HUDEP-2 (cell line): ENCODE results near the gene SCYL1.
"Not testable (repeated sequence)": the region's sequence is repeated elsewhere in the genome, so short reads cannot be mapped to it uniquely, and the experiment has no call there.

Experiments
- DNase-seq, 76 experiments: peaks; one replicate each; lab custom pipeline; 2025; ENCODE audit not compliant: unreplicated experiment in 76 of 76; lab: John Stamatoyannopoulos, UW

Gene SCYL1

DNA sequence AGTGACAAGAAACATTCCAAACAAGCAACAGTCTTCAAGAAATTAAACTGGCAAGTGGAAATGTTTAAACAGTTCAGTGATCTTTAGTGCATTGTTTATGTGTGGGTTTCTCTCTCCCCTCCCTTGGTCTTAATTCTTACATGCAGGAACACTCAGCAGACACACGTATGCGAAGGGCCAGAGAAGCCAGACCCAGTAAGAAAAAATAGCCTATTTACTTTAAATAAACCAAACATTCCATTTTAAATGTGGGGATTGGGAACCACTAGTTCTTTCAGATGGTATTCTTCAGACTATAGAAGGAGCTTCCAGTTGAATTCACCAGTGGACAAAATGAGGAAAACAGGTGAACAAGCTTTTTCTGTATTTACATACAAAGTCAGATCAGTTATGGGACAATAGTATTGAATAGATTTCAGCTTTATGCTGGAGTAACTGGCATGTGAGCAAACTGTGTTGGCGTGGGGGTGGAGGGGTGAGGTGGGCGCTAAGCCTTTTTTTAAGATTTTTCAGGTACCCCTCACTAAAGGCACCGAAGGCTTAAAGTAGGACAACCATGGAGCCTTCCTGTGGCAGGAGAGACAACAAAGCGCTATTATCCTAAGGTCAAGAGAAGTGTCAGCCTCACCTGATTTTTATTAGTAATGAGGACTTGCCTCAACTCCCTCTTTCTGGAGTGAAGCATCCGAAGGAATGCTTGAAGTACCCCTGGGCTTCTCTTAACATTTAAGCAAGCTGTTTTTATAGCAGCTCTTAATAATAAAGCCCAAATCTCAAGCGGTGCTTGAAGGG, 20.0 kb upstream of the SCYL1 start:
- DNase-seq, result peak in 4 of 76 experiments; percentile 27 to 39 (median 34)

- peak in 8 of 76 experiments; percentile 27 to 43 (median 33) for DNase-seq
These were observed 19.2 kb upstream of the SCYL1 start for GRCh38 chr11:65505466-65506289.

- peak in 4 of 76 experiments; percentile 27 to 60 (median 43) for DNase-seq
These were observed 18.6 kb upstream of the SCYL1 start for GRCh38 chr11:65506290-65506771.

GRCh38 chr11:65506772-65507505, 17.9 kb upstream of the SCYL1 start:
- peak in 63 of 76 experiments; percentile 26 to 93 (median 66) for DNase-seq

DNA sequence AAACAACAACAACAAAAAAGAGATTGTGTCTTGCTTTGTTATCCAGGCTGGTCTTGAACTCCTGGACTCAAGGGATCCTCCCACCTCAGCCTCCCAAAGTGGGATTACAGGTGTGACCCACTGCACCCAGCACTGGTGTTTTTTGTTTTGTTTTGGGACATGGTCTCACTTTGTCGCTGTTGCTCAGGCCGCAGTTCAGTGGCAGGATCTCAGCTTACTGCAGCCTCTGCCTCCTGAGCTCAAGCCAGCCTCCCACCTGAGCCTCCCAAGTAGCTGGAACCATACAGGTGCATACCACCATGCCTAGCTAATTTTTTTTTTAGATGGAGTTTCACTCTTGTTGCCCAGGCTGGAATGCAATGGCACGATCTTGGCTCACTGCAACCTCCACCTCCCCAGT, 12.6 kb upstream of the SCYL1 start:
- DNase-seq, result not testable (repeated sequence)

- DNase-seq, result no peak
These were observed 8.5 kb upstream of the SCYL1 start for GRCh38 chr11:65516135-65516968.

GRCh38 chr11:65518941-65519549, 5.8 kb upstream of the SCYL1 start:
- not testable (repeated sequence) for DNase-seq

- DNase-seq, result not testable (repeated sequence)
These were observed 2.9 kb upstream of the SCYL1 start for GRCh38 chr11:65521777-65522521.

DNA sequence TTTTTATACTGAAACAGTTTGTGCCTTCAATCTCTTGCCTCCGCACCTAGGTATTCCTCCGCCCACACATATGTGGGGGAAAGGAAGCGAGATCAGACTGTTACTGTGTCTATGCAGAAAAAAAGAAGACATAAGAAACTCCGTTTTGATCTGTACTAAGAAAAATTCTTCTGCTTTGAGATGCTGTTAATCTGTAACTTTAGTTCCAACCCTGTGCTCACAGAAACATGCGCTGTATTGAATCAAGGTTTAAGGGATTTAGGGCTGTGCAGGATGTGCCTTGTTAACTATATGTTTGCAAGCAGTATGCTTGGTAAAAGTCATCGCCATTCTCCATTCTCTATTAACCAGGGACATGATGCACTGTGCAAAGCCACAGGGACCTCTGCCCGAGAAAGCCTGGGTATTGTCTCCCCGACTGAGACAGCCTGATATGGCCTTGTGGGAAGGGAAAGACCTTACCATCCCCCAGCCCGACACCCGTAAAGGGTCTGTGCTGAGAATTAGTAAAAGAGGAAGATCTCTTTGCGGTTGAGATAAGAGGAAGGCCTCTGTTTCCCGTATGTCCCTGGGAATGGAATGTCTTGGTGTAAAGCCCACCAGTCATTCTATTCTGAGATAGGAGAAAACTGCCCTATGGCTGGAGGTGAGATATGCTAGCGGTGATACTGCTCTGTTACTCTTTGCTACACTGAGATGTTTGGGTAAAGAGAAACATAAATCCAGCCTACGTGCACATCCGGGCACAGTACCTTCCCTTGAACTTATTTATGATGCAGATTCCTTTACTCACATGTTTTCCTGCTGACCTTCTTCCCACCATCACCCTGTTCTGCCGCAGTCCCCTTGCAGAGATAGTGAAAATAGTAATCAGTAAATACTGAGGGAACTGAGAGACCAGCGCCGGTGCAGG, 1.9 kb upstream of the SCYL1 start:
- DNase-seq, result peak in 8 of 76 experiments; percentile 9 to 32 (median 16)

DNA sequence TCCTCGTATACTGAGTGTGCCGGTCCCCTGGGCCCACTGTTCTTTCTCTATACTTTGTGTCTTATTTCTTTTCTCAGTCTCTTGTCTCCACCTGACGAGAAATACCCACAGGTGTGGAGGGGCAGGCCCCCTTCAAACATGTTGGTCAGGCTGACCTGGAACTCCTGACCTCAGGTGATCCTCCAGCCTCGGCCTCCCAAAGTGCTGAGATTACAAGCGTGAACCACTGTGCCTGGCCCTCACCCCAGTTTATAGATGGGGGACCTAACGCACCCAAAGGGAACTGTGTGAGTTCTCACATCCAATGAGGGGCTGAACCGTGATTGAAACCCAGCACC, 1.3 kb upstream of the SCYL1 start:
- DNase-seq, result not testable (repeated sequence)

GRCh38 chr11:65524014-65524740, 706 bp upstream of the SCYL1 start:
- peak in 2 of 76 experiments; percentile 26 to 41 for DNase-seq

DNA sequence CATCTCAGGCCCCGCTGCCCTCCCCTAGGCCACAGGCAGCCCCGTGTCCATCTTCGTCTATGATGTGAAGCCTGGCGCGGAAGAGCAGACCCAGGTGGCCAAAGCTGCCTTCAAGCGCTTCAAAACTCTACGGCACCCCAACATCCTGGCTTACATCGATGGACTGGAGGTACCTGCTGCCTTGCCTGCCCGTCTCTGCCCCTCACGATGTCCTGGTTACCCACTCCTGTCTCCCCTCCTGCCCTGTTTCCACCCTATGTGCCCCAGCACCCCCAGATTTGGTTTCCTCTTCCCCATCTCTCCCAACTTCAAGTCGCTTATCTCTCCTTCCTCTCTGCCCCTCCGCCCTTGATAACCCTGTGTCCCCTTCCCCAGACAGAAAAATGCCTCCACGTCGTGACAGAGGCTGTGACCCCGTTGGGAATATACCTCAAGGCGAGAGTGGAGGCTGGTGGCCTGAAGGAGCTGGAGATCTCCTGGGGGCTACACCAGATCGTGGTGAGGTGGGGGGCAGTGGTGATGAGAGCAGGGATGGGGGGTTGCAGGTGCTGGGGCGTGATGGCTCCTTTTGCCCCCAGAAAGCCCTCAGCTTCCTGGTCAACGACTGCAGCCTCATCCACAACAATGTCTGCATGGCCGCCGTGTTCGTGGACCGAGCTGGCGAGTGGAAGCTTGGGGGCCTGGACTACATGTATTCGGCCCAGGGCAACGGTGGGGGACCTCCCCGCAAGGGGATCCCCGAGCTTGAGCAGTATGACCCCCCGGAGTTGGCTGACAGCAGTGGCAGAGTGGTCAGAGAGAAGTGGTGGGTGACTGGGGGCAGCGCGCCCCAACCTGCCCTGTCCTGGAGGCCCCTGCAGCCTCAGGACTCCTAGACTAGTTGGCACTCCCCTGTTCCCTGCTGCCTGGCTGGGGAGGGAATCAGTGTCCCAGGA, 930 bp downstream of the SCYL1 start:
- no peak for DNase-seq

GRCh38 chr11:65526744-65527143, 1.9 kb downstream of the SCYL1 start:
- no peak for DNase-seq

DNA sequence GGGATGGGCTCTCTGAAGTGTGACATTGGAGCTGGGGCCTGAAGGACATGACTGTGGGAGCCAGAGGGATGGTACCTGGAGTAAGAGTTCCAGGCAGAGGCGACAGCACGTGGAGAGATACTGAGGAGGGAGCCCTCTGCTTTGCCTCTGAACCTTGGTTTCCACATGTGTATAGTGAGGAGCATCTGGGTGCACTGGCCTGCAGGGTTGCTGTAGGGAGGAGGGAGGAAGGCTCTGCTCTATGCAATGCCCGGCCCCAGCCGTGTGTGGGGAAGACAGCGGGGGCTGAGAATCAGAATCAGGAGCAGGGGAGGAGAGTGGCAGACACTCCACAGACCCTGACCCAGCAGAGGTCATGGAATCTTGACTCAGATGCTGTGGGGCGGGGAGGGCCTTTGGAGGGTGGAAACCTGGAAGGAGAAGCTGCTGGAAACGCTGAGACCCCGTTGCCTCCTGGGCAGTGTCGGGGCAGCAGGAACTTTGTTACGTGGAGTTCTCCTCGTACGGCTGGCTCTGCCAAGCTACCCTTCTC, 4.0 kb downstream of the SCYL1 start:
- DNase-seq, result no peak

DNA sequence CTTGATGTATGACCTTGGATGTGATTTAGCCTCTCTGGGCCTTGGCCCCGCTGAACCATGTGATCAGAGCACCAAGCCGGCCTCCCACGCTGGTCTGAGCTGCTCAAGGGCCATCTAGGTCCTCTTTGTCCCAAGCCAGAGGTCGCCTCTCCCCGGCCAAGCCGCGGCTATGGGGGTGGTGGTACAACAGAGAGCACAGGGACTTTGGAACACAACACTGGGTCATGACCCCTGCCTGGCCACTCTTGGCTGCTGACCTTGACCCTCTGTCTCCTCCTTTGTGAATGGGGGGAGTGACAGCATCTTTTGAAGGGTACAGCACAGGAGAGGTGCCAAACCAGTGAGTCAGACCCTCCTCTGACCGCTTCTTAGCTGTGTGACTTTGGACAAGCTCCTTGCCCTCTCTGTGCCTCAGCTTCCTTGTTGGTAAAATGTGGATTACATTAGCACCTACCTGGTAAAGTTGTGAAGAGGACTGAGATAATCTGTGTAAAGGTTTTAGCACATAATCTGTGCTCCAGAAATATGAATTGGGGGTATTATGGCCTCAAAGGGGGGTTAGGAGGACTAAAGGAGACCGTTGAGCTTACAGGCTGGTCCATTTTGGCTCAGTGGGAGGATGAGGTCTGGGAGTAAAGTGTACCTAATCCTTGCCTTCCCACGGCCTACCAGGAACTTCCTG, 4.7 kb downstream of the SCYL1 start:
- DNase-seq, result no peak
